GM10266 (cell line): ENCODE data around the gene ARHGEF16.

ENCODE experiments used
- DNase-seq: peaks from one replicate; pipeline ENCODE4 v3.0.0; 2012; ENCODE audit errors: extremely low spot score
- CTCF ChIP-seq: IDR thresholded peaks from 2 replicates; pipeline ENCODE4 v1.5.1; 2012; ENCODE audit warnings: mild to moderate bottlenecking, low read depth; ENCODE audit not compliant: control insufficient read depth, insufficient read depth; ENCODE audit errors: missing control alignments

Gene ARHGEF16

GRCh38 chr1:3488432-3488831, 34.0 kb downstream of the ARHGEF16 start:
- no peak for DNase-seq
- TF ChIP-seq CTCF, result no peak

DNA sequence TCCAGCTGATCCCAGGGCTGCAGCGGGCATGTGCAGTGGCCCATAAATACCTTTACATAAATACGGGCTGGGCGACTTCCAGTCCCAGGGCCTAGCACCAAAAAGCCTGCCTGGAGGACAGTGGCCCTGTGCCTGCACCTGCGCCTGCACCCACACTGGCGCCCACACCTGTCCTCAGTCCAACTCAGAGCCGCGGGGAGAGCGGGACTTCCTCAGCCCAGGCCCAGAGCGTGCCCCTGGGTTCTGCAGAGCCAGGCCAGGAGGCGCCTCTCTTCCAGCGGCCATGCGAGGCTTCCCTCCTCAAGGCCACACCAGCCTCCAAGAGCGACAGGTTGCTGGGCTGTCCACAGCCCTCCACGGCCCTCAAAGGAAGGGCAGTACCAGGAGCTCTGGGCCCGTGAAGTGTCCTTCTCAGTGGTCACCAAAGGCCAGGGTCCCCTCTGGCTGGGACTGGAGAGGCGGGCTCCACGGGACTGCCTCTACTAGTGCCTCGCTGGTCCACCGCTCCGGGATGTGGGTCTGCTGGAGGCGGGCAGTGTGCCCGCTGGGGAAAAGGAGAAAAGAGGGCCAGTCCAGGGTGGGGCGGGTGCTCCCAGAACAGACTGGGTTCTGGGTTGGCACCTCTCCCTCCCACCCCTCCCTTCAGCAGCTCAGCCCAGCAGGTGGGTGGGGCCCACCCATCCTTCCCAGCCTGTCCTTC, 35.7 kb downstream of the ARHGEF16 start:
- DNase-seq, result no peak
- no peak for TF ChIP-seq CTCF

DNA sequence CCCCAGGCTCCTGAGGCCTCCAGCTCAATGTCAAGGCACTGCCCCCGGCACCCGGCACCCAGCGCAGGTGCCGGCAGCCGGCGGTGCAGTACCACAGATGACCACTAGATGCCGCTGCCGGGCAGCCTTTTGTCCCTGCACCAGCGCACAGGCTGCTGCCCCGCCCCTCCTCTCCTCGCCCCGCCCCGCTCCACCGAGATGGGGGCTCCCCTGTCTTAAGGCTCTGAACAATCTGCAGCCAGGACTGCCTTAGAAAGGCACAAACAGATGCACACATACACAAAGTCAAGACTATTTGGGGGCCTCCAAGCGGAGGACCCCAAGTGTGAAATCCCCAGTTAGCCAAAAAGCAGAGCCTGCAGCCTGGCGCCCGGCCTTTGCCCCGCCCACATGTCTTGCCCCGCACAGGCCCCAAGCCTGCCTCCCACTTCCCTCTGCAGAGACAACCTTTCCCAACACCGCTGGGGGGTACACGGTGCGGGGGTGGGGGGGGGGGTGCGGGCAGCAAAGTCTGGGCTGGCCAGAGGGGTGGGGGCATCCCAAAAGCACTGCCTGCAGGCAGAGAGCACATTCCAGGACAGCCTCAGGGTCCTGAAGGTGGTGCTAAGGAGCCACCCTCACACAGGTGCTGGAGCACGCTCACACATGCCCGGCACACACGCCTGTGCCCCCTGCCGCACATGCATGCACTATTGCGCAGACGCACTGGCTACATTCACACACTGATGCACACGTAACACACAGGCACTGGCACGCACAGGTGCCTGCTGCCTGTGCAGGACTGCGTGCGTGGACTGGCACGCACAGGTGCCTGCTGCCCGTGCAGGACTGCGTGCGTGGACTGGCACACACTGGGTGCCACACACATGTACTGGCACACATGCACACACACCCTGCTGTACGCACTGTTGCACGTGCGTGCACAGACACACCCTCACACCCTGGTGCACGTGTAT, 37.1 kb downstream of the ARHGEF16 start:
- TF ChIP-seq CTCF, result peak; percentile 94
- peak; percentile 92 for DNase-seq

DNA sequence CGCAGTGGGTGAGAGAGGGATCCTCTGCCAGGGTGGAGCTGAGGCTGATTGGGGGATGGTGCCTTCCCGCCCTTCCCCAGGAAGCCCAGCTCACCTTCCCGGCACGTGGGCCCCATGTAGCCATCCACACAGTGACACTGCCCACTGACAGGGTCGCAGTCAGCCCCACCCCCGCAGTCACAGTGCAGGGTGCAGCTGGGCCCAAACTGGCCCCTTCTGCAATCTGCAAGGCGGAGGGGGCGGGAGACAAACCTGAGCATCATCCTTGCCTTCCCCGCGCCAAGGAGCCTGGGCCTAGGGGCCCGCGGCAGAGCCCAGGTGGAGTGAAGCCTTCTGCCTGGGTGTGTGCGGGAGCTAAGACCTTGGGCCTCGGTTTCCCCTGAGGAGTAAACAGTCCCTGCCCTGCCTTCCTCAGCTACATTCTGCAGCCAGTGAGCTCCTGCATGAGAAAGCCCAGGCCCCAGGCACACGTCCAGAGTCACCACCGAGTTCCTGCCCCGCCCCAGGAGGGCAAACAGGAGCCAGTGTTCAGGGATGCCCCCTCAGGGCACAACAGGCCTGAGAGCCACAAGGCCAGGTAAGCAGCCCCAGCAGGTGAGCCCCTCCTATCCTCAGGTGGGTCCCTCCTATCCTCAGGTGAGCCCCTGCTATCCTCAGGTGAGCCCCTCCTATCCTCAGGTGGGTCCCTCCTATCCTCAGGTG, 38.2 kb downstream of the ARHGEF16 start:
- no peak for DNase-seq
- TF ChIP-seq CTCF, result no peak

DNA sequence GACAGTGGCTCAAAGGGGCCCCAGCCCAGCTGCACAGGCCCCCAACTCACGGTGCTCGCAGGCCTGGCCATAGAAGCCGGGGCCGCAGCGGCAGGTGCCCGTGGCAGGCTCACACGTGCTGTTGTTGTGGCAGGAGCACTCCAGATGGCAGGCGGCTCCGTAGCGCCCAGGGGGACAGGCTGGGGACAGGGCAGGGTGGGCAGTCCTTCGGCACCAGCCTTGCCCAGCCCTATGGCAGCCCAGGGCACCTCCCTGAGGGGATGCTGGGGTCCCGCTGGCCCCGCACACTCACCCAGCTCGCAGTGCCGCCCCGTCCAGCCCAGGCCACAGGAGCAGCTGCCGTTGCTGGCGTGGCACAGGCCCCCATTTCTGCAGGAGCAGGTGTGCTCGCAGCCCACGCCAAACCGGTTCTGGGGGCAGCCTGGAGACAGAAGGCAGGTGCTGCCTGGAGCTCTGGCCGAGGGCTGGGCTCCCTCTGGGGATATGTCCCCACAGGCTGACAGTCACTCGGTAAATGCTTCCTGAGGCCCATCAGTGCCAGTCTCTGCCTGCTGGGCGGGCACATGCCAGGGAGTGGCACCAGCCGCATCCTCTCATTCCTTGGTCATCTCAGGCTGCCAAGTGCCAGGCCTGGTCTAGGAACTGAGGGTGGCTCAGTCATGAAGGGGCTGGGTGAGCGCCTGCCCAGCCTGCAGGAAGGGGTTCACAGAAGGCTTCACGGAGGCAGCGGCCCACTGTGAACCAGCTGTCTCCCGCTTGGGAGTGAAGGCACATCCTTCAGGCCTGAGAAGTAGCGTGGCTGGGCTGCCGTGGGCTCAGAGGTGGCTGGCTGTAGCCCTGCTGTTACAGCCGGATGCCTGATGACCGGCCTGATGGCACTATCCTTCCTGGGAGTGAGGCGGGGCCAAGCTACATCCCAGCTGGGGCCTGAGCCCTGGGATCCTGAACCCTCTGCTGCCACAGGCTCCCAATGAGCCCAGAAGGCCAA, 40.1 kb downstream of the ARHGEF16 start:
- no peak for DNase-seq
- no peak for TF ChIP-seq CTCF
